ENCODE measurements around the gene FASTKD3. TPM values are rescaled to one million over a fixed set of nuclear protein-coding genes. Genes with fewer than 3 reads are reported as not detected.

The FASTKD3 gene
- total RNA-seq, 1 experiment from 2014 or later: 20.6 TPM

DNA sequence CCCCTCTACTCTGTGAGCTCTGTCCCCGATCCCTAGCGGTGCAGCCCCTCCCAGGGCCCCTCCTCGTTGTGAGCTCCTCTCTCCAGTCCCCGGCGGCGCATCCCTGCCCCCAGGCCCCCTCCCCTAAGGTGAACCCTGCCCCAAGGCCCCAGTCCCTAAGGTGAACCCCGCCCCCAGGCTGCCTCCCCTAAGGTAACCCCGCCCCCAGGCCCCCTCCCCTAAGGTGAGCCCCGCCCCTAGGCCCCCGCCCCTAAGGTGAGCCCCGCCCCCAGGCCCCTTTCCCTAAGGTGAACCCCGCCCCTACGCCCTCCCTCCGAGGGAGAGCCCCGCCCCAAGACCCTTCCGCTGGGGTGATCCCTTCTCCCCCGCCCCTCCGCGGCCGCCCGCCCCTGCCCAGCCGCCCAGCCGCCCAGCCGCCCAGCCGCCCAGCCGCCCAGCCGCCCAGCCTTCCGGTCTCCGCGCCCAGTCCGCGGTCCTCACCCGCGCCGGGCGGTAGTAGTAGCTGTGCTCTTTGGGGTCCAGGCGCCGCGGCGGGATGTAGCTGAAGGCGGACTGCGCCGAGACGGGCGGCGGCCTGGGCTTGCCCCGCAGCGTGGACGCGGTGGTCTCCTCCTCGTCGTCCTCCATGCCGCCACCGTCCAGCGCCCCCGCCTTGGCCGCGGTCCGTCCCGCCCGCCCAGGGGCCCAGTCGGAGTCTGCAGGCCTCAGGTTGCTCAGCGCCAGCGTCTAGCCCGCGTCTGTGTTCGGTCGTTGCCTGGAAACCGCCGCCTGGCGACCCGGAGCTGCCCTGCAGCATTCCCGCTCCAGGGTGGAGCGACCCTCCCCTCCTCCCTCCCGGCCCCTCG, 18.2 kb downstream of the FASTKD3 start, which contains the start of gene CFAP90:
CFAP90 (minus strand) TSS at position 739 of the 845 bp plus-strand sequence; CDS start at position 627, 112 bp downstream.
- no peak within 1 kb of the TSS for H3K27ac ChIP-seq
- H4K20me1 ChIP-seq (ENCODE audit: insufficient read depth): no peaks in the 10 kb centered on the region
- BruUV-seq (replicated peaks): no TSS peak
- DNase-seq: no peak
- H3K4me3 ChIP-seq: no peak within 1 kb of the TSS
- intact Hi-C loops (cut with micrococcal nuclease; ENCODE audit: unreplicated experiment): no loop called here
- H3K36me3 ChIP-seq (ENCODE audit: low read depth): no peaks in the 10 kb centered on the region
- ChIA-PET CTCF (interaction anchor here (0.6 kb wide), 1 partner anchor 1086 kb away, joined by 3 read pairs; no protein-coding TSS in a partner anchor), POLR2A (ENCODE audit: unreplicated experiment) (no interaction called here)
- H3K27me3 ChIP-seq (ENCODE audit: insufficient read depth, low read depth): peaks cover 48% of the 10 kb centered on the region
- no peak within 1 kb of the TSS for H2AFZ ChIP-seq
- no peaks in the 10 kb centered on the region; the same call in 1 of the 2 replicates for H3K9me3 ChIP-seq (ENCODE audit: insufficient read depth, low read depth)
- TF ChIP-seq, protein P1, sequence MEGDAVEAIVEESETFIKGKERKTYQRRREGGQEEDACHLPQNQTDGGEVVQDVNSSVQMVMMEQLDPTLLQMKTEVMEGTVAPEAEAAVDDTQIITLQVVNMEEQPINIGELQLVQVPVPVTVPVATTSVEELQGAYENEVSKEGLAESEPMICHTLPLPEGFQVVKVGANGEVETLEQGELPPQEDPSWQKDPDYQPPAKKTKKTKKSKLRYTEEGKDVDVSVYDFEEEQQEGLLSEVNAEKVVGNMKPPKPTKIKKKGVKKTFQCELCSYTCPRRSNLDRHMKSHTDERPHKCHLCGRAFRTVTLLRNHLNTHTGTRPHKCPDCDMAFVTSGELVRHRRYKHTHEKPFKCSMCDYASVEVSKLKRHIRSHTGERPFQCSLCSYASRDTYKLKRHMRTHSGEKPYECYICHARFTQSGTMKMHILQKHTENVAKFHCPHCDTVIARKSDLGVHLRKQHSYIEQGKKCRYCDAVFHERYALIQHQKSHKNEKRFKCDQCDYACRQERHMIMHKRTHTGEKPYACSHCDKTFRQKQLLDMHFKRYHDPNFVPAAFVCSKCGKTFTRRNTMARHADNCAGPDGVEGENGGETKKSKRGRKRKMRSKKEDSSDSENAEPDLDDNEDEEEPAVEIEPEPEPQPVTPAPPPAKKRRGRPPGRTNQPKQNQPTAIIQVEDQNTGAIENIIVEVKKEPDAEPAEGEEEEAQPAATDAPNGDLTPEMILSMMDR (conservative IDR thresholded peaks at IDR 0.05): no peak
- TF ChIP-seq EZH2 (IDR thresholded peaks at IDR 0.05; ENCODE audit: low read depth): no peak
- H3K79me2 ChIP-seq (ENCODE audit: low read depth): no peaks in the 10 kb centered on the region
- H3K4me2 ChIP-seq: no peak within 1 kb of the TSS
- H3K9me2 ChIP-seq (ENCODE audit: insufficient read depth): no peaks in the 10 kb centered on the region; the same call in 1 of the 2 replicates
- H3F3A ChIP-seq (ENCODE audit: insufficient read depth, low read depth): no peaks in the 10 kb centered on the region
- no peaks in the 10 kb centered on the region for H3K4me1 ChIP-seq (replicated peaks; ENCODE audit: insufficient read depth)

DNA sequence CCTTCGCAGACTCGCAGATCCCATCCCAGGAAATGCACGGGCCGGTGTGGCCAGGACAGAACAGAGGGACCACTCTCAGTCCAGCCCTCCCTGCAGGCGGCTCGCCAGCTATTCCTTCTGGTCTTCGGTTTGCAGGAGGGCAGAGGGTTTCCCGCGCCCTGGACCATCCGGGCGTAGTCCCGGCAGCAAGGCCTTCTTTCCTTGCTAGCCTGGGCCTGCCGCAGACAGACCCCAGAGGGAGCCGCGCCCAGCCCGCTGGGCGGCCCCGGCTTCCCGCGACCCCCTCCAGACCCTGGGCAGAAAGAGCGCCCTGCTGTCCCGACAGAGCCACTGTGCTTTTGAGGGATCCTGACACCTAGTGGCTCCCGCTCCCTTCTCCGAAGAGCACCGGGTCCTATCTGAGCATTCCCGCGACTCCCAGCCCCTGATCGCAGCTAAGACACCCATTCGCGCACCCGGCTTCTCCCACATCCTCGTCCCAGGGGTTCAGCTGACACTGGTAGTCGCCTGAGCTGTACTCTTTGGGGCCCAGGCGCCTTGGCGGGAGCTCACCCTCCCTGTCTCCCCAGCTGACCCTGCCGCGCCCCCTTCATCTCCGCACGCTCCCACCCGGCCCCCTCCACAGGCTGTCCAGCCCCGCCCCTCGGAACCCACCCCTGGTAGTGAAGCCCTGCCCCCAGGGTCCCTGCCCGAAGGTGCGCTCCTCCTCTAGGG, 19.0 kb downstream of the FASTKD3 start:
- POLR2A ChIA-PET (ENCODE audit: unreplicated experiment): interaction anchor here (0.5 kb wide), 1 partner anchor 342 kb away, joined by 7 read pairs; no protein-coding TSS in a partner anchor

DNA sequence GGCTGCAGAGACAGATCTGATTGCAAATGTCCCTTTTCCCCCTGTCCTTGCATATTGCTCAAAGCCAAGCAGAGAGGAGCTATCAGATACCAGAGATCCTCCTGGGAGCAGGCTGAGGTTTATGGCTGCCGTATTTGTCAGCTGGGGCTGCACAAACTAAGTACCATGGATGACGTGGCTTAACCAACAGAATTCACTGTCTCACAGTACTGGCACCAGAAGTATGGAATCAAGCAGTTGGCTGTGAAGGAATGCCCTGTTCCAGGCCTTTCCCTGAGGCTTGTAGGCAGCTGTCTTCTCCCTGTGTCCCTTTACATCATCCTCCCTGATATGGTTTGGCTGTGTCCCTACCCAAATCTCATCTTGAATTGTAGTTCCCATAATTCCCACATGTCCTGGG, 20.5 kb downstream of the FASTKD3 start:
- Histone ChIP-seq H3F3A (ENCODE audit: insufficient read depth, low read depth) (no peaks in the 10 kb centered on the region), H4K20me1 (ENCODE audit: insufficient read depth) (no peaks in the 10 kb centered on the region), H3K4me3 (no peak overlapping the region), H3K4me2 (no peak overlapping the region), H3K27ac (no peak overlapping the region), H3K36me3 (ENCODE audit: low read depth) (no peaks in the 10 kb centered on the region), H2AFZ (no peak overlapping the region), H3K4me1 (replicated peaks; ENCODE audit: insufficient read depth) (no peaks in the 10 kb centered on the region), H3K9me2 (ENCODE audit: insufficient read depth) (no peaks in the 10 kb centered on the region; the same call in 1 of the 2 replicates), H3K27me3 (ENCODE audit: insufficient read depth, low read depth) (peaks cover 71% of the 10 kb centered on the region), H3K9me3 (ENCODE audit: insufficient read depth, low read depth) (no peaks in the 10 kb centered on the region; the same call in 1 of the 2 replicates), H3K79me2 (ENCODE audit: low read depth) (no peaks in the 10 kb centered on the region)
- no peak for TF ChIP-seq EZH2 (IDR thresholded peaks at IDR 0.05; ENCODE audit: low read depth)
- TF ChIP-seq, protein P1 (conservative IDR thresholded peaks at IDR 0.05): no peak
- intact Hi-C loops (cut with micrococcal nuclease; ENCODE audit: unreplicated experiment): no loop called here
- no peak for DNase-seq
- no TSS peak for BruUV-seq (replicated peaks)
- CTCF ChIA-PET: no interaction called here
- POLR2A ChIA-PET (ENCODE audit: unreplicated experiment): no interaction called here

More for the DNA sequence above, 19.0 kb downstream of the FASTKD3 start:
- Histone ChIP-seq H3K4me3 (no peak overlapping the region), H3K4me2 (no peak overlapping the region), H3K9me2 (ENCODE audit: insufficient read depth) (no peaks in the 10 kb centered on the region; the same call in 1 of the 2 replicates), H3K36me3 (ENCODE audit: low read depth) (no peaks in the 10 kb centered on the region), H2AFZ (no peak overlapping the region), H4K20me1 (ENCODE audit: insufficient read depth) (no peaks in the 10 kb centered on the region), H3K27ac (no peak overlapping the region), H3F3A (ENCODE audit: insufficient read depth, low read depth) (no peaks in the 10 kb centered on the region), H3K9me3 (ENCODE audit: insufficient read depth, low read depth) (no peaks in the 10 kb centered on the region; the same call in 1 of the 2 replicates), H3K79me2 (ENCODE audit: low read depth) (no peaks in the 10 kb centered on the region), H3K4me1 (replicated peaks; ENCODE audit: insufficient read depth) (no peaks in the 10 kb centered on the region), H3K27me3 (ENCODE audit: insufficient read depth, low read depth) (peaks cover 56% of the 10 kb centered on the region)
- no peak for DNase-seq
- BruUV-seq (replicated peaks): no TSS peak
- CTCF ChIA-PET: no interaction called here
- TF ChIP-seq EZH2 (IDR thresholded peaks at IDR 0.05; ENCODE audit: low read depth): no peak
- TF ChIP-seq, protein P1 (conservative IDR thresholded peaks at IDR 0.05): no peak
- intact Hi-C loops (cut with micrococcal nuclease; ENCODE audit: unreplicated experiment): no loop called here

Data from PC-9 (cell line).